ENCODE measurements around the gene ZNF157.
"Not testable (repeated sequence)": the region's sequence is repeated elsewhere in the genome, so short reads cannot be mapped to it uniquely, and the experiment has no call there.

GRCh38 chrX:47380837-47381236, 10.5 kb downstream of the ZNF157 start:
- not testable (repeated sequence) for TF ChIP-seq POLR2A (IDR thresholded peaks at IDR 0.05; ENCODE audit: low read depth, low read length); POLR2AphosphoS5 (IDR thresholded peaks at IDR 0.05; ENCODE audit: low read depth, low read length); TAF1 (IDR thresholded peaks at IDR 0.05; ENCODE audit: borderline replicate concordance, low read depth, low read length)
